Pancreas (tissue), 10 donors: Measurements from ENCODE around the gene PLEKHH1. TPM values are rescaled to one million over a fixed set of nuclear protein-coding genes. Genes with fewer than 3 reads are reported as not detected.

Source experiments
- ATAC-seq, 4 donors: fragments of 200-7000 bp; cut with Tn5 transposase; one replicate each; pipeline versions ENCODE4 v1.8.0 to v1.9.1; 2020; ENCODE audit warnings: mild to moderate bottlenecking in 4 of 4, moderate library complexity in 4 of 4
- DNase-seq, 6 donors: peaks; one replicate each; pipeline ENCODE4 v3.0.0-alpha.2; 2020
- FAIRE-seq: peaks from 2 replicates; lab custom pipeline; 2012; peaks lifted over from hg19 to GRCh38; lab: Jason Lieb, UNC
- H3K27ac ChIP-seq, 4 donors: fragments of 200-600 bp; sonication (generic); 1 replicate in 3 of 4; 2 replicates in 1 of 4; pipeline versions ENCODE4 v1.5.0 to v1.8.0; 2020
- H3K27me3 ChIP-seq, 4 donors: fragments of 200-600 bp; one replicate each; pipeline ENCODE4 v1.8.0; 2021
- H3K36me3 ChIP-seq, 3 donors: fragments of 200-600 bp; sonication (generic) in 1 of 3; one replicate each; pipeline versions ENCODE4 v1.5.0 to v1.8.0; 2020 to 2021
- H3K4me1 ChIP-seq, 3 donors: fragments of 200-600 bp; one replicate each; pipeline ENCODE4 v1.8.0; 2021
- H3K4me3 ChIP-seq, 4 donors: fragments of 200-600 bp; sonication (generic) in 2 of 4; one replicate each; pipeline versions ENCODE4 v1.5.0 to v1.8.0; 2020 to 2021
- H3K9me3 ChIP-seq, 4 donors: fragments of 200-600 bp; one replicate each; pipeline ENCODE4 v1.8.0; 2021
- WGBS, 2 donors: extraction: QIAGEN DNeasy Blood & Tissue Kit; methylation state at CpG; one replicate each; pipeline ENCODE4 v1.1.7; 2013; 5-methylcytosine and 5-hydroxymethylcytosine counted together
- intact Hi-C, 3 donors: fragments of 100-400 bp; cut with DNase I; formaldehyde crosslinking; loops; one replicate each; pipeline versions ENCODE4 v1.11.1 to v1.14.2; 2022
- polyA plus RNA-seq, 2 donors: library from polyadenylated mRNA; stranded (reverse); fragments of 200-250 nt; gene quantifications; one replicate each; pipeline ENCODE4 v1.2.3, GENCODE V29; 2013
- total RNA-seq, 6 donors: library from RNA; stranded (reverse); fragmentation: NEBNext Ultra II Directional in 4 of 6; extraction: Animal tissue kit (Norgen Biotek cat#: 25700) in 4 of 6; gene quantifications; one replicate each; pipeline versions ENCODE4 v1.2.1 to v1.2.4, GENCODE V29; 2021 to 2023
- TF ChIP-seq, protein P1 (sequence below), 4 donors: fragments of 200-600 bp; sonication (generic) in 3 of 4; IDR thresholded peaks; one replicate each; pipeline versions ENCODE4 v1.5.0 to v1.8.0; 2021; ENCODE audit warnings: antibody characterized with exemption in 4 of 4
- donor health status: healthy with polysubstance abuse.
- donor health status: DM: no; HTN: no; CAD: no; lungs with moderate emphysema.
- donor health status: DM: no; HTN: no; CAD: no.
- donor health status: control.
- donor health status: control.
- donor health status: Bipolar disorder and iron deficiency.
- donor health status: DM: yes; HTN: yes; CAD: no.
- donor health status: DM: no; HTN: no; CAD: no.
- donor health status: DM: no; HTN: no; CAD: no.
- donor health status: DM: yes; HTN: yes; CAD: no.

The PLEKHH1 gene
- total and polyA plus RNA-seq, 8 donors = 15.0 to 48.8 (median 22.6) TPM

DNA sequence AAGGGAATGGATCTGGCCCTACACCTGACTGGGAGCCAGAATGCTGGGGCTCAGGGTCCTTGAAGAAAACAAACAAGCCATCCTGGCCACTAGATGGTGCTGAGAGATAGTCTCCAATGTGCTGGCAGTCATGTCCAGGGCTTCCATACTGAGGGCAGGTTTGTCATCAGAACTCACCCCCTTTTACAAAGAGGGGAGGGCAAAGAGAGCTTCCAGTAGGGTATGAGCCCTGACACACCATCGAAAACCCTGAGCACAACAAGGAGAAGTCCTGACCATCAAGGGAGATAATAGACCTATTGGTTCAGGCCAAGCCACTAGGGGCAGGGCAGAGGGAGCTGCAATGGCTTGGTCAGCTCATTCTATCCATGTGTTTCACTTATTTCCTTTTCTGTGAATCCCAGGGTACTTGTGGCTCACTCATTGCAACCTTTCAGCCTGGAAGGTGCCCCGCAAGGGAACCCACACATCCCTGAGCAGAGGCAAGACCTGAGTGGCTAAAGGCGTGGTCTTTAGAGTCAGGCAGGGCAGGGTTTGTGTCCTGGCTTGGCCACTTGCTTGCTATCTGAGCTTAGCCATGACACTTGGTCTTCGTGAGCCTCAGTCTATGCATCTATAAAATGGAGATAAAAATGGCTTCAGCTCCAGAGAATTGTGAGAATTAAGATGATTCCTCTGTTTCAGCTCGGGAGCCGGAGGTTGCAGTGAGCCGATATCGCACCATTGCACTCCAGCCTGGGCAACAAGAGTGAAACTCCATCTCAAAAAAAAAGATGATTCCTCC, 6.2 kb upstream of the PLEKHH1 start:
- Histone ChIP-seq H3K4me1 (no peaks in the 10 kb centered on the region), H3K9me3 (no peaks in the 10 kb centered on the region), H3K36me3 (no peaks in the 10 kb centered on the region), H3K27me3 (no peaks in the 10 kb centered on the region), H3K27ac (no peak overlapping the region), H3K4me3 (no peak overlapping the region)
- TF ChIP-seq, protein P1, sequence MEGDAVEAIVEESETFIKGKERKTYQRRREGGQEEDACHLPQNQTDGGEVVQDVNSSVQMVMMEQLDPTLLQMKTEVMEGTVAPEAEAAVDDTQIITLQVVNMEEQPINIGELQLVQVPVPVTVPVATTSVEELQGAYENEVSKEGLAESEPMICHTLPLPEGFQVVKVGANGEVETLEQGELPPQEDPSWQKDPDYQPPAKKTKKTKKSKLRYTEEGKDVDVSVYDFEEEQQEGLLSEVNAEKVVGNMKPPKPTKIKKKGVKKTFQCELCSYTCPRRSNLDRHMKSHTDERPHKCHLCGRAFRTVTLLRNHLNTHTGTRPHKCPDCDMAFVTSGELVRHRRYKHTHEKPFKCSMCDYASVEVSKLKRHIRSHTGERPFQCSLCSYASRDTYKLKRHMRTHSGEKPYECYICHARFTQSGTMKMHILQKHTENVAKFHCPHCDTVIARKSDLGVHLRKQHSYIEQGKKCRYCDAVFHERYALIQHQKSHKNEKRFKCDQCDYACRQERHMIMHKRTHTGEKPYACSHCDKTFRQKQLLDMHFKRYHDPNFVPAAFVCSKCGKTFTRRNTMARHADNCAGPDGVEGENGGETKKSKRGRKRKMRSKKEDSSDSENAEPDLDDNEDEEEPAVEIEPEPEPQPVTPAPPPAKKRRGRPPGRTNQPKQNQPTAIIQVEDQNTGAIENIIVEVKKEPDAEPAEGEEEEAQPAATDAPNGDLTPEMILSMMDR (IDR thresholded peaks at IDR 0.05) = peak; percentile 18 to 77 (median 56)
- peak; percentile 85 to 96 (median 92) for ATAC-seq
- no peak for FAIRE-seq
- intact Hi-C loops = no loop called here
- 76 to 82% methylated on average over 8 of the region's 8 CpGs for WGBS, 2 donors
- DNase-seq = peak in 3 of 6 donors; percentile 39 to 66 (median 54)

DNA sequence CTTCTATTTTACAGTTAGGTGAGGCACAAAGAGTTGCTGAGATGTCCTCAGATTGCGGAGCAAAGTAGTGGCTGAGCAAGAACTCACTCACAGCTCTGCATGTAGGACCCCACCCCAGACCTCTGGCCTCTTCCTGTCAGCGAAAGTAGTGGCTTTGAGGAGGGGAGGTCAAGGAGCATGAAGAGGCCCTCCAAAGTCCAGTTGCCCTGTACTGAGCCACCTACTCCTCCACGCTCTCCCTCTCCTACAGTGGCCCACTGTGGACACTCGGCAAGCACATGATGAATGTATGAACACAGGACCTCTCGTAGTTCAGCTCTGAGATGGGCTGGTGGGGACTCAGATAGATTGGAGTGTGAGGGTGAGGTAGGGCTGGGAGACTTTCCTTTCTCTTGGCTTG, 5.3 kb upstream of the PLEKHH1 start:
- TF ChIP-seq, protein P1 (IDR thresholded peaks at IDR 0.05) = no peak
- DNase-seq = no peak
- intact Hi-C loops = no loop called here
- no peak overlapping the region for H3K27ac ChIP-seq
- H3K4me1 ChIP-seq = no peaks in the 10 kb centered on the region
- no peak for ATAC-seq
- FAIRE-seq = no peak
- H3K36me3 ChIP-seq = no peaks in the 10 kb centered on the region
- 83 to 94% methylated on average over 5 of the region's 5 CpGs for WGBS, 2 donors
- H3K4me3 ChIP-seq = no peak overlapping the region
- H3K27me3 ChIP-seq = no peaks in the 10 kb centered on the region
- no peaks in the 10 kb centered on the region for H3K9me3 ChIP-seq

DNA sequence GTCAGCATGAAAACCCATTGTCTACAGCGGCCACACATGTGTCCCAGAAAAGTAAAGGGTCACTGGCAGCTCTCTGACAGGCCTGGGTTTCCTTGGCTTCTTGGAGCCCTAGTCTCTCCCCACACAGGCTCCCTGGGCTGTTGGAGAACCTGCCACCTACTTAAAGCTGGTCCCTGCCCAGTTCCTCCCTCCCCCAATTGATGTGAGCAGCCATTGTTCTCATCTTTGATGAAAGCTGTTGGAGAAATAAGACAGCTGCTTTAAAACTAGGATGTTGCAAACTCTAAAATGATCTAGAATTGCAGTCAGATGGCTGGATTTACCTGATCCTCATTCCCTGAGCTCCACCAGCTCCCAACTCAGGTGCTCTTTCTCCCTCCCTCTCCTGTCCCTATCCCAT, 4.8 kb upstream of the PLEKHH1 start:
- no peaks in the 10 kb centered on the region for H3K4me1 ChIP-seq
- no peak overlapping the region for H3K27ac ChIP-seq
- DNase-seq (no peak), ATAC-seq (no peak), FAIRE-seq (no peak)
- intact Hi-C loops = no loop called here
- no peaks in the 10 kb centered on the region for H3K36me3 ChIP-seq
- no peaks in the 10 kb centered on the region for H3K9me3 ChIP-seq
- WGBS, 2 donors = 93 to 100% methylated on average over 1 of the region's 1 CpG
- TF ChIP-seq, protein P1 (IDR thresholded peaks at IDR 0.05) = no peak
- no peaks in the 10 kb centered on the region for H3K27me3 ChIP-seq
- no peak overlapping the region for H3K4me3 ChIP-seq

DNA sequence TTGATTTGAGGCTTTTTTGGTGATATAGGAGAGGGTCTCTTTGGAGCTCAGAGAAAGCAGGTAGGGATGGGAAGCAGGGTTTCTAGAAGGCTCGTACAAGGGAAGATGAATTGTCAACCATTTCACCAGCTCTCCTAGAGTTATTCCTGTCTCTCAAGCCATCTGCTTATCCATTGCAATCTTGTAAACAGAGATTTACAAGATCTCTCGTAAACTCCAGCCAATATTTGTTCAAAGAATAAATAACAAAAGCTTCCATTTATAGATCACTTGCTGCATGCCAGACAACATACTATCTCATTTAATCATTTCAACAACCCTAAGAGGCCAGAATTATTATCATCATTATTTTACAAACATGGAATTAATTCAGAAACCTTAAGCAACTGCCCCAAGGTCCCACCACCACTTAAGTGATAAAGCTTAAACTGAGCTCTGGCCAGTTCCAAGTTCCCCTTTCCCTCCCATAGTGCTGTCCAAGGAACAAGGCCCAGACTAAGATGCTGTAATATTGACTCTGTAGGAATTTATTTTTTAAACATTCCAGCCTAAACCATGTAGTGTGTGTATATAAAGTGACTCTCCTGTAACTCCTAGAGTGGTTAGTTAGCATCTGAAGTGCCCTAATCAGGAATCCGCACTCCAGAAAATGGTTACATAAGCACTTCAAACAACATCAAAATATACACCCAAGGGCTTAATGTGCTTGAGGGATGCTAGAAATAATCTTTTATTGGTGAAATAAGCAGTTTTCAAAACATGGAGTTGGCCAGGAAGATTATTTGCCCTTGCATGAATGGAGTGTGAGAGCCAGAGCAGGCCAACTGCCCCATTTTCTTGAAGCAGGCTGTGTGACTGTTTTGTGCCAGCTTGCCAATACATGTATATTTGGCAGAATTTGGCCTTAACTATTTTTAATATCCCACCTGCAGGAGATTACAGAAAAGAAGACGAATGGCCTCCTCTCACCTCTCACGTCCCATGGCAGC, 2.8 kb upstream of the PLEKHH1 start:
- no peaks in the 10 kb centered on the region for H3K27me3 ChIP-seq
- DNase-seq (no peak), ATAC-seq (no peak), FAIRE-seq (no peak)
- 68 to 77% methylated on average over 5 of the region's 5 CpGs for WGBS, 2 donors
- no peaks in the 10 kb centered on the region for H3K9me3 ChIP-seq
- TF ChIP-seq, protein P1 (IDR thresholded peaks at IDR 0.05) = no peak
- peaks cover 0 to 4% (median 0%) of the 10 kb centered on the region in 3 donors for H3K4me1 ChIP-seq
- intact Hi-C loops = no loop called here
- no peaks in the 10 kb centered on the region for H3K36me3 ChIP-seq
- H3K4me3 ChIP-seq = no peak overlapping the region
- no peak overlapping the region for H3K27ac ChIP-seq
